NCI-H146 (cell line): ENCODE results near the gene NBDY.

Experiments
- DNase-seq: peaks from one replicate; lab custom pipeline; 2025; lab: John Stamatoyannopoulos, UW

Gene NBDY

GRCh38 chrX:56785442-56785841, 56.4 kb downstream of the NBDY start:
- DNase-seq, result no peak

DNA sequence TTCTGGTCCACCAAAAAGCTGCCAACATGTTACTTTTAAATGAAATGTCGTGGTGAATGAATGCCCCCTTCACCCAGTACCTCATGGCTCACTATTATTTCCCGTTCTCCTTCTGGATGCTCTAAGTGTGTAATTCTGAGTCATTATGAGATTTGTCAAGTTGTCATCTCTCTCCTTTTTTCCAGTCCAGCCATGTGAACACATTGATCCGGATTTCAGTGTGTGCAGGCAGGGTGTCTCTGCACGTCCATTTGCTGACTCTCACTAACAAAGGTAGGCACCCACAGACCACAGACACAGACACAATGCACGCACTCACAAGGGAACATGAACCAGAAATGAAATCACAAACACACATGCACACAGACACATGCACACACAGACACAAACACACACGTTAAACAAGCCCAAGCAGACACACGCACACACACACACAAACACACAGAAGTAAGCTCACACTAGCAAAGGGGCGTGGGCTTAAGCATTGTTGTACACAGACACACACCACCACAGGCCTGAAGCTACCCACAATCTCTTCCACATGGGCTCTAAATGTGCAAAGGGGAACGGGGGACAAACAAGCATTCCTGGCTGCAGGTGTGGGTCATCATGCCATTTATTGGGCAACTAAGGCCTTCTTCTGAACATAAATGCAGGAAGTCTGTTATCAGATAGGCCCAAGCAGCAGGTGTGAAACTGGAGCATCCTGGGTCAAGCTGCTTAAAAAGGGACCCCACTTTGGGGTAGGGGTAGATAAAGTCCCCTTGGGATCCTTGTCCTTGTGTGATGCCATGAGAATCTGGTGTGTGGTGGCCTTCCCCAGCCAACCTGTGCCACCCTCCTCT, 58.1 kb downstream of the NBDY start:
- no peak for DNase-seq

- no peak for DNase-seq
Measured at GRCh38 chrX:56787734-56788152, 58.7 kb downstream of the NBDY start.

GRCh38 chrX:56788229-56788628, 59.2 kb downstream of the NBDY start:
- DNase-seq, result no peak

- DNase-seq, result no peak
Measured at GRCh38 chrX:56788717-56789122, 59.7 kb downstream of the NBDY start.

- no peak for DNase-seq
Measured at GRCh38 chrX:56789518-56790070, 60.6 kb downstream of the NBDY start.

DNA sequence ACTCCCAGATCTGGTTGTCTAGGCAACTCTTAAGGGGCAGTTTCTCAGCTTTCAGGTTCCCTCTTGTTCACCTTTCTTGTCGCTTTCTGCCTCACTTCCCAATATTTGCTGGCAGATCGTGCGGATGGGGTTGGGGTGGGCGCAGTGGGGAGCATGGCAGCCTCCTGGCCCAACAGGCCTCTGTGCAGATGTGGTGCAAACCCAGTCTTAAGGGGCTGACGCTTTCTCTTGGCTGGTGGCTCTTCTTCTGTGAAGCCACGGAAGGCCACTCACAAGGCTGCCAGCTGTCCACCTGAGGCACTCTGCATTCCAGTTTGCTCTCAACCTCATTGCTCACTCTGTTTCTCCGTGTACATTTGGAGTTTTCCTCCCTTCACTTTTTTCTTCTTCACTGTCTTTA, 61.7 kb downstream of the NBDY start:
- peak; percentile 9 for DNase-seq

DNA sequence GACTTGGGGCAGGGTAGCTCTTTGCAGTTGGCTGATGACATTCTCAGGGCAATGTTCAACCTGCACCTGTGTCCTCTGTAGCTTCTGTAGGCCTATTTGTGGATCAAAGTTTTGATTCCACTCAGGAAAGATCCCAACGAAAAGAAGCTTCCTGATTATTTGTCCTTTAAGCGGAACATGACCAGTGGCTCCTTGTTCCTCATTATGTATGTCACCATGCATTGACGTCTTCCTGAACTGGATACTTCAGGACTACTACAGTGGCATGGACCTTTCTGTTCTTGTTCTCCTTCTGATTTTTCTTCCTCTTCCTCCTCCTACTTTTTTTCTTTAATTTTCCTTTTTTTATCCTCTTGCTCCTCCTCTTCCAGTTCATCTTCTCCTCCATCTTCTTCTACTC, 62.4 kb downstream of the NBDY start:
- DNase-seq, result no peak

GRCh38 chrX:56792270-56793111, 63.4 kb downstream of the NBDY start:
- DNase-seq, result no peak

- no peak for DNase-seq
Measured at GRCh38 chrX:56793112-56793430, 64.0 kb downstream of the NBDY start.

DNA sequence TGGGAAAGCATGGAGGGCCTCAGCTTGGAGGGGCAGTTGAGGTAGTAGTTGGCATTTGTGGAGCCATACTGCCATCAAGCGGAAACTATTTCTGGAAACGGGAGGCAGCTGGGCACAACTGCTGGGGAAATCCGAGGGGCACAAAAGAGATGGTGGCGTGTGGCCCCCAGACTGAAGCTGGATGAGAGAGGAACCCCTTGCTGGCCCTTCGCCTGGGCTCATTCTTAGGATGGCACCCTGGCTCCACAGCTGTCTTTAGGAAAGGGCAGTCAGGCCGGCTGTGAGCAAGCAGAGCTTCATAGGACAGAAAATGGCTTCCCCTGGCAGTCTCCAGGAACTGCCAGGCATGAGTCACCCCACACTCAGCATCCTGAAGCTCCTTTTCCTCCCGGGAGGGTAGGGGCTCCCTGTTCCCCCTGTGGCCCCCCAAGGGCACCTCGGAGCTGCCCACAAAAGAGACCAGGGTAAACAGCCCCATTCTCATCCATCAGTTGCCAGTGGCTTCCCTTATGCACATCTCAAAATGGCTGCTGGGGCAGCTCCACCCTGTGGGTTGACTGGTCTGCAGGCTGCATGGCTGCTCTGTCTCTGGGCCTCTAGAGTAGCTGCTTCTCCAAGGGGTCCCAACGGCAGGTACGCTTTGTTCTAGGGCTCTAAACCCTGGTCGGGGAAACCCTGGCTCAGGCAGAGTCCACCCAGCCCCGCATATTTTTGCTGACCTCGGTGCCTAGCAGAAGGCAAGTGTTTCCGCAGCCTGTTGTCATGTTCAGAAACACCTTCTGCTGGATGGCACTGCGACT, 64.7 kb downstream of the NBDY start:
- DNase-seq, result no peak

DNA sequence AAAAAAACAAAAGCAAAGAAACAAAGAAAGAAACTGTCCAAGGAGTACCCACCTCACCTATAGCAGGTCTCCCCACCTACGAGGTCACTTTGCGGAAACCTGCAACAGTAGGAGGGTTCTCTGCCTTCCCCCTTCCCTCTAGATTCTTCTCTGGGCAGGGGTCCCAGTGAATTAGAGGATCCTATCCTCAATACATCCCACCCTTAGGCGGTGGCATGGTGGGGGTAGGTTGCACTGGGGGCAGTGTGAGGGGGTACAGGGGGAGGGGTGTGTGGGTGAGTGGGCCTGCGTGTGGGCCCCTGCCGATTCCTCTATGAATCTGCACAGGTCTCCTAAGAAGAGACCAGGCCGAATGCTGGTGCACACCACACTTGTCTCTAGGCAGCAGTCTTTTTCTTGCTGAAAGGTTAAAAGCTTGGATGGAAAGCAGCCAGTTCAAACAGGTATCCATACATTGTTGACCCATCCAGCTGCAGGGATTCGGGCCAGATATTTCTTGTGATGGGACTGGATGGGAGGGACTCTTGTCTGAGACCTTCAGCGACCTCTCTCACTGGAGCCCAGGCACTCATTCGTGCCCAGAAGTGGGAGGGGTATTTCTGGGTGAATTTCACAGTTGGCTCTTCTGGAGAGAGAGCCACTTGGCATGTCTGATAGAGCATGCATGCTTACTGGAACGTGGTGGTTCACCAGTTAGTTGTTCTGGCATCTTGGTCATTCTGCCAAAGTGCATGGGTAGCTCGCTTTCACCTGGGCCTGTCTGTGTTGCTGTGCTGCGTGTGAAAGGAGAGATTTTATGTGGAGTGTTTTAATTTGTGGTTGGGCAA, 65.6 kb downstream of the NBDY start:
- no peak for DNase-seq

- DNase-seq, result no peak
Measured at GRCh38 chrX:56795309-56795868, 66.3 kb downstream of the NBDY start.

GRCh38 chrX:56796641-56797395, 67.8 kb downstream of the NBDY start:
- no peak for DNase-seq

- peak; percentile 35 for DNase-seq
Measured at GRCh38 chrX:56797574-56798338, 68.7 kb downstream of the NBDY start.

- DNase-seq, result peak; percentile 66
Measured at GRCh38 chrX:56798339-56798711, 69.3 kb downstream of the NBDY start.

- DNase-seq, result peak; percentile 87
Measured at GRCh38 chrX:56798866-56799758, 70.1 kb downstream of the NBDY start.

GRCh38 chrX:56800307-56800706, 71.3 kb downstream of the NBDY start:
- no peak for DNase-seq
